WTC11 (cell line): ENCODE measurements around the gene NBEA. TPM values are rescaled to one million over a fixed set of nuclear protein-coding genes. Genes with fewer than 3 reads are reported as not detected.

Experiments
- ATAC-seq: fragments of 200-7000 bp; cut with Tn5 transposase; 2 replicates; pipeline ENCODE4 v1.10.0; 2021; ENCODE audit warnings: mild to moderate bottlenecking, moderate library complexity
- CTCF ChIA-PET: fragments of 300-600 bp; sonication (Branson Sonifier 250); formaldehyde crosslinking; loops from one replicate; lab custom pipeline; 2021; ENCODE audit warnings: antibody characterized with exemption; lab: Charles Lee
- POLR2A ChIA-PET: fragments of 350-600 bp; sonication (Branson Sonifier 250); formaldehyde crosslinking; loops from one replicate; lab custom pipeline; 2021; ENCODE audit warnings: antibody characterized with exemption; lab: Charles Lee
- DNase-seq: peaks from one replicate; pipeline ENCODE4 v3.0.0; 2021; ENCODE audit warnings: low spot score
- H3K27ac Mint-ChIP-seq: 2 replicates; pipeline ENCODE4 v1.8.0; 2021; ENCODE audit warnings: mixed read lengths
- H3K27me3 Mint-ChIP-seq: 2 replicates; pipeline ENCODE4 v1.8.0; 2021; ENCODE audit warnings: low read depth, mild to moderate bottlenecking, moderate library complexity, mixed read lengths
- H3K36me3 Mint-ChIP-seq: 2 replicates; pipeline ENCODE4 v1.8.0; 2021; ENCODE audit warnings: mixed read lengths
- H3K4me1 Mint-ChIP-seq: 2 replicates; pipeline ENCODE4 v1.8.0; 2022; ENCODE audit warnings: mixed read lengths
- H3K4me3 Mint-ChIP-seq: 2 replicates; pipeline ENCODE4 v1.8.0; 2021; ENCODE audit warnings: mild to moderate bottlenecking, moderate library complexity, mixed read lengths
- H3K9me3 Mint-ChIP-seq: 2 replicates; pipeline ENCODE4 v1.8.0; 2021; ENCODE audit warnings: mixed read lengths
- FOXJ3 ChIP-seq: sonication (generic); formaldehyde crosslinking; IDR thresholded peaks from 2 replicates; pipeline ENCODE4 v1.9.0; 2021; ENCODE audit warnings: missing genetic modification reagents, mild to moderate bottlenecking, borderline replicate concordance
- GABPB1 ChIP-seq: sonication (generic); formaldehyde crosslinking; IDR thresholded peaks from 2 replicates; pipeline ENCODE4 v1.8.1; 2023; ENCODE audit warnings: mild to moderate bottlenecking, missing genetic modification reagents
- GRHL2 ChIP-seq: fragments of 250-450 bp; sonication (Bioruptor Pico); IDR thresholded peaks from 2 replicates; pipeline ENCODE4 v1.8.0; 2022; ENCODE audit warnings: mild to moderate bottlenecking, moderate library complexity; ENCODE audit not compliant: insufficient replicate concordance, severe bottlenecking
- GTF2I ChIP-seq: fragments of 250-450 bp; sonication (Bioruptor Pico); conservative IDR thresholded peaks from 2 replicates; pipeline ENCODE4 v1.4.0; 2021; ENCODE audit warnings: mild to moderate bottlenecking
- SOX15 ChIP-seq: fragments of 250-450 bp; sonication (Bioruptor Pico); IDR thresholded peaks from 2 replicates; pipeline ENCODE4 v1.9.0; 2021; ENCODE audit warnings: mild to moderate bottlenecking
- ZNF219 ChIP-seq: sonication (generic); formaldehyde crosslinking; IDR thresholded peaks from 2 replicates; pipeline ENCODE4 v1.8.0; 2023; ENCODE audit warnings: missing genetic modification reagents, mild to moderate bottlenecking, borderline replicate concordance
- ZNF396 ChIP-seq: fragments of 250-450 bp; sonication (Bioruptor Pico); IDR thresholded peaks from 2 replicates; pipeline ENCODE4 v1.8.0; 2021; ENCODE audit warnings: mild to moderate bottlenecking, moderate library complexity, borderline replicate concordance
- total RNA-seq: library from RNA; stranded (reverse); gene quantifications from 3 replicates; pipeline ENCODE4 v1.2.3, GENCODE V29; 2021
- TF ChIP-seq, protein P1 (sequence below): sonication (generic); formaldehyde crosslinking; IDR thresholded peaks from 2 replicates; pipeline ENCODE4 v1.8.1; 2023; ENCODE audit warnings: mild to moderate bottlenecking, missing genetic modification reagents
- TF ChIP-seq, protein P2 (sequence below): sonication (generic); formaldehyde crosslinking; IDR thresholded peaks from 2 replicates; pipeline ENCODE4 v1.8.1; 2022; ENCODE audit warnings: mild to moderate bottlenecking, moderate library complexity, missing genetic modification reagents
- TF ChIP-seq, protein P3 (sequence below): sonication (generic); formaldehyde crosslinking; IDR thresholded peaks from 2 replicates; pipeline ENCODE4 v1.8.0; 2022; ENCODE audit warnings: mild to moderate bottlenecking, missing genetic modification reagents
- TF ChIP-seq, protein P4 (sequence below): fragments of 250-450 bp; sonication (Bioruptor Pico); IDR thresholded peaks from 2 replicates; pipeline ENCODE4 v1.9.0; 2021; ENCODE audit warnings: mild to moderate bottlenecking, borderline replicate concordance
- TF ChIP-seq, protein P5 (sequence below): fragments of 250-450 bp; sonication (Bioruptor Pico); conservative IDR thresholded peaks from 2 replicates; pipeline ENCODE4 v1.9.0; 2021; ENCODE audit warnings: mild to moderate bottlenecking
- TF ChIP-seq, protein P6 (sequence below): sonication (generic); formaldehyde crosslinking; IDR thresholded peaks from 2 replicates; pipeline ENCODE4 v1.8.0; 2022; ENCODE audit warnings: mild to moderate bottlenecking, missing genetic modification reagents
- TF ChIP-seq, protein P7 (sequence below): sonication (generic); formaldehyde crosslinking; IDR thresholded peaks from 2 replicates; pipeline ENCODE4 v1.8.0; 2023; ENCODE audit warnings: missing genetic modification reagents, mild to moderate bottlenecking, borderline replicate concordance

Gene NBEA
- total RNA-seq, 1 experiment from 2014 or later = 20.9 TPM

DNA sequence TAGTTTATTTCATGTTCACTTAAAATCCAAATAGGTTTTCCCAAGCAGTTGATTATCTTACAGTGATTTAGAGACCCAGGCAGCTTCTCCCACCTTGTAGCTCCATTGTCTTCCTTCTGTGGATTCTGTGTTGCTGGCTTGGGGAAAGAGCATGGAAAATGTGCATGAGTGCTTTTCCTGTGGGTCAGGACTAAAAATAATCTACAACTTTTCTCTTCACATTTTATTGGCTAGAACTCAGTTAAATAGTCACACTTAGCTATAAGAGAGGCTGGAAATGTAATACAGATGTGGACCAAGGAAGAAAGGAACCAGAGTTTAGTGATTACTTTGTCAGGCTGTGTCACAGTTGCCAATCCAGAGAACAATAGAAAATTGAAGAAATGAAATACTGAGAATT, 198.8 kb downstream of the NBEA start:
- DNase-seq (no peak), ATAC-seq (no peak)
- H3K27me3 Mint-ChIP-seq = no peaks in the 10 kb centered on the region
- peaks cover 15% of the 10 kb centered on the region for H3K36me3 Mint-ChIP-seq
- TF ChIP-seq, protein P1, sequence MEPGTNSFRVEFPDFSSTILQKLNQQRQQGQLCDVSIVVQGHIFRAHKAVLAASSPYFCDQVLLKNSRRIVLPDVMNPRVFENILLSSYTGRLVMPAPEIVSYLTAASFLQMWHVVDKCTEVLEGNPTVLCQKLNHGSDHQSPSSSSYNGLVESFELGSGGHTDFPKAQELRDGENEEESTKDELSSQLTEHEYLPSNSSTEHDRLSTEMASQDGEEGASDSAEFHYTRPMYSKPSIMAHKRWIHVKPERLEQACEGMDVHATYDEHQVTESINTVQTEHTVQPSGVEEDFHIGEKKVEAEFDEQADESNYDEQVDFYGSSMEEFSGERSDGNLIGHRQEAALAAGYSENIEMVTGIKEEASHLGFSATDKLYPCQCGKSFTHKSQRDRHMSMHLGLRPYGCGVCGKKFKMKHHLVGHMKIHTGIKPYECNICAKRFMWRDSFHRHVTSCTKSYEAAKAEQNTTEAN (CRISPR knock-in tag) = no peak
- TF ChIP-seq GRHL2 (CRISPR knock-in tag) (no peak), GTF2I (CRISPR knock-in tag) (no peak)
- TF ChIP-seq, protein P2, sequence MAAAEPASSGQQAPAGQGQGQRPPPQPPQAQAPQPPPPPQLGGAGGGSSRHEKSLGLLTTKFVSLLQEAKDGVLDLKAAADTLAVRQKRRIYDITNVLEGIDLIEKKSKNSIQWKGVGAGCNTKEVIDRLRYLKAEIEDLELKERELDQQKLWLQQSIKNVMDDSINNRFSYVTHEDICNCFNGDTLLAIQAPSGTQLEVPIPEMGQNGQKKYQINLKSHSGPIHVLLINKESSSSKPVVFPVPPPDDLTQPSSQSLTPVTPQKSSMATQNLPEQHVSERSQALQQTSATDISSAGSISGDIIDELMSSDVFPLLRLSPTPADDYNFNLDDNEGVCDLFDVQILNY = no peak
- TF ChIP-seq, protein P3, sequence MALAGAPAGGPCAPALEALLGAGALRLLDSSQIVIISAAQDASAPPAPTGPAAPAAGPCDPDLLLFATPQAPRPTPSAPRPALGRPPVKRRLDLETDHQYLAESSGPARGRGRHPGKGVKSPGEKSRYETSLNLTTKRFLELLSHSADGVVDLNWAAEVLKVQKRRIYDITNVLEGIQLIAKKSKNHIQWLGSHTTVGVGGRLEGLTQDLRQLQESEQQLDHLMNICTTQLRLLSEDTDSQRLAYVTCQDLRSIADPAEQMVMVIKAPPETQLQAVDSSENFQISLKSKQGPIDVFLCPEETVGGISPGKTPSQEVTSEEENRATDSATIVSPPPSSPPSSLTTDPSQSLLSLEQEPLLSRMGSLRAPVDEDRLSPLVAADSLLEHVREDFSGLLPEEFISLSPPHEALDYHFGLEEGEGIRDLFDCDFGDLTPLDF (CRISPR knock-in tag) = no peak
- POLR2A ChIA-PET = no interaction called here
- no peak overlapping the region for H3K4me3 Mint-ChIP-seq
- H3K9me3 Mint-ChIP-seq = peaks cover 8% of the 10 kb centered on the region
- no peaks in the 10 kb centered on the region for H3K4me1 Mint-ChIP-seq
- peak overlapping the region; percentile 36 for H3K27ac Mint-ChIP-seq
- CTCF ChIA-PET = interaction anchor here (1.4 kb wide), 1 partner anchor 1064 kb away, joined by 3 read pairs; no protein-coding TSS in a partner anchor

DNA sequence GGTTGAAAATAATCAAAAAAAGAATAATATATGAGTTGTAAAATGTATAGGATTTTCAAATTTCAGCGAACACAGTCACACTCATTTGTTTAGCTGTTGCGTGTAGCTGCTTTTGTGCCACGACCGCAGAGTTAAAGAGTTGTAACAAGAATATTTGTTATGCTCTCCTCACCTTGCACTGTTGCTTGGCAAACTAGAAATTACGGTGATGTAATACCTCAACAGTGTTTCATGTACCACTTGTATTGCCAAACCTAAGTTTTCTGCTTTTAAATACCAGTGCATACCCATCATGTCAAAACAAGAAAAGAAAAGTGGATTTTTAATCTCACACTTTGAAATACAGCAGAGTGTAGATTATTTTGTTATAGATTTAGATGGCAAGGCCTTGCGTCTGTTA, 201.1 kb downstream of the NBEA start:
- TF ChIP-seq GABPB1 (CRISPR knock-in tag) (0 out of 2 replicates have a peak, but pooled peaks have one; percentile 45), ZNF219 (CRISPR knock-in tag) (no peak), SOX15 (CRISPR knock-in tag) (no peak)
- TF ChIP-seq, protein P4, sequence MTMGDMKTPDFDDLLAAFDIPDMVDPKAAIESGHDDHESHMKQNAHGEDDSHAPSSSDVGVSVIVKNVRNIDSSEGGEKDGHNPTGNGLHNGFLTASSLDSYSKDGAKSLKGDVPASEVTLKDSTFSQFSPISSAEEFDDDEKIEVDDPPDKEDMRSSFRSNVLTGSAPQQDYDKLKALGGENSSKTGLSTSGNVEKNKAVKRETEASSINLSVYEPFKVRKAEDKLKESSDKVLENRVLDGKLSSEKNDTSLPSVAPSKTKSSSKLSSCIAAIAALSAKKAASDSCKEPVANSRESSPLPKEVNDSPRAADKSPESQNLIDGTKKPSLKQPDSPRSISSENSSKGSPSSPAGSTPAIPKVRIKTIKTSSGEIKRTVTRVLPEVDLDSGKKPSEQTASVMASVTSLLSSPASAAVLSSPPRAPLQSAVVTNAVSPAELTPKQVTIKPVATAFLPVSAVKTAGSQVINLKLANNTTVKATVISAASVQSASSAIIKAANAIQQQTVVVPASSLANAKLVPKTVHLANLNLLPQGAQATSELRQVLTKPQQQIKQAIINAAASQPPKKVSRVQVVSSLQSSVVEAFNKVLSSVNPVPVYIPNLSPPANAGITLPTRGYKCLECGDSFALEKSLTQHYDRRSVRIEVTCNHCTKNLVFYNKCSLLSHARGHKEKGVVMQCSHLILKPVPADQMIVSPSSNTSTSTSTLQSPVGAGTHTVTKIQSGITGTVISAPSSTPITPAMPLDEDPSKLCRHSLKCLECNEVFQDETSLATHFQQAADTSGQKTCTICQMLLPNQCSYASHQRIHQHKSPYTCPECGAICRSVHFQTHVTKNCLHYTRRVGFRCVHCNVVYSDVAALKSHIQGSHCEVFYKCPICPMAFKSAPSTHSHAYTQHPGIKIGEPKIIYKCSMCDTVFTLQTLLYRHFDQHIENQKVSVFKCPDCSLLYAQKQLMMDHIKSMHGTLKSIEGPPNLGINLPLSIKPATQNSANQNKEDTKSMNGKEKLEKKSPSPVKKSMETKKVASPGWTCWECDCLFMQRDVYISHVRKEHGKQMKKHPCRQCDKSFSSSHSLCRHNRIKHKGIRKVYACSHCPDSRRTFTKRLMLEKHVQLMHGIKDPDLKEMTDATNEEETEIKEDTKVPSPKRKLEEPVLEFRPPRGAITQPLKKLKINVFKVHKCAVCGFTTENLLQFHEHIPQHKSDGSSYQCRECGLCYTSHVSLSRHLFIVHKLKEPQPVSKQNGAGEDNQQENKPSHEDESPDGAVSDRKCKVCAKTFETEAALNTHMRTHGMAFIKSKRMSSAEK (CRISPR knock-in tag) = no peak
- TF ChIP-seq, protein P5, sequence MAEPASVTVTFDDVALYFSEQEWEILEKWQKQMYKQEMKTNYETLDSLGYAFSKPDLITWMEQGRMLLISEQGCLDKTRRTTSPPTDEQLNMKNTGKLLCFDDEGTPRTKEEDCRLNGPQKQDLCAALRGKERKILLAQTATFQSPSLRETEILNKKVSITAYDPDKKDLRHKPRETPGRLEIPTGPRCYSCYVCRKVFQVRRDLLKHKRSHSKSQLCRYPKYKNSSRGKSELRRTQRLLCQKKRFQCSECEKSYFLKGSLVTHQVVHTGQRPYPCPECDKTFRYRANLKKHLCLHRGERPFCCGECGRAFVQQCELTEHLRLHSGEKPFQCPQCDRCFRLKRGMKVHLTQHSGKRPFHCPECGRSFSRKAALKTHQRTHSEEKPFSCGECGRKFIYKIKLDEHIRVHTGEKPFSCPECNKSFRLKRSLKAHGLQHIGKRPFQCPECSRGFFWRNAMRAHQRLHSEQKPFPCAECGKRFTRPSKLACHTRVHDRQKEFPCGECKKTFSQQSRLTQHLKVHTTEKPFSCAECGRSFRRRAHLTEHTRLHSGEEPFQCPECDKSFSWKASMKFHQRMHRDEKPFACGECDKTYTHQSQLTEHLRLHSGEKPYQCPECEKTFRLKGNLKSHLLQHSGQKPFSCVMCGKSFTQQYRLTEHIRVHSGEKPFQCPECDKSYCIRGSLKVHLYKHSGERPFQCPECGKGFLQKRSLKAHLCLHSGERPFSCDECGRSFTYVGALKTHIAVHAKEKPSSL = no peak
- Mint-ChIP-seq H3K9me3 (peaks cover 15% of the 10 kb centered on the region), H3K4me3 (no peak overlapping the region), H3K36me3 (peaks cover 30% of the 10 kb centered on the region), H3K27ac (no peak overlapping the region), H3K4me1 (no peaks in the 10 kb centered on the region), H3K27me3 (no peaks in the 10 kb centered on the region)
- no peak for ATAC-seq
- no peak for DNase-seq
- CTCF ChIA-PET = no interaction called here
- POLR2A ChIA-PET = no interaction called here

DNA sequence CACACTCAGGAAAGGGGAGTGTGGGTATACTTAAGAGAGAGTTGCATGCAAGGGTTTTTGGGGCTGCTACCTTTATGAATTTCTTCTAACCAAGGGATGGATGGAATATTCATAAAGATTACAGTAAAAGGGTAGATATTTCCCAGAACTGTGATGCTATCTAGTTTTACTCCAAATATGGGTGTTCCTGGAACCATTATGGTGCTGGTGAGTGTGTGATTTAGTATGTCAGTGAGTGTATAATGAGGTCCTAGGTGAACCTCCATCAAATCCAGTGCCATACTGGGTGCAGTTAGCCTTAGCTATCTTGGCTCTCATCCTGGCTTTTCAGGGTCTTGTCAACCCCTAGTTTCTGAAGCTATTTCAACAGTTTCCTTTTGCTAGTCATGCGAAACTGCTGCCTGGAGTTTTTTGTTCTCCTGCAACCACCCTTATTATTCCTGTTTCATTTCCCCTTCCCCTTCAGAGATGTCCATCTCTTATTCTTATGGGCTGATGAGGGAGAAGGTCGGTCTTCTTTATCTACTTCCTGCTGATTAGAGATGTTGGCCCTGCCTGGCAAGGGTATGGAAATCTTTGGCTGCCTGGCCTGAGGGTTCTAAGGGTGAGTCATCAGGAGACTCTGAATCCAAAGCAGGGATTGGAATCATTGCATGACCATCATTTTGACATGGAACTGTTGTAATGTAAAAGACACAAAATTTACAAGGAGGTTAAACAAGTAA, 202.3 kb downstream of the NBEA start:
- Mint-ChIP-seq H3K36me3 (peaks cover 30% of the 10 kb centered on the region), H3K9me3 (peaks cover 15% of the 10 kb centered on the region), H3K27me3 (no peaks in the 10 kb centered on the region), H3K4me3 (no peak overlapping the region), H3K4me1 (no peaks in the 10 kb centered on the region), H3K27ac (no peak overlapping the region)
- ChIA-PET CTCF (no interaction called here), POLR2A (no interaction called here)
- DNase-seq (no peak), ATAC-seq (no peak)
- TF ChIP-seq, protein P6, sequence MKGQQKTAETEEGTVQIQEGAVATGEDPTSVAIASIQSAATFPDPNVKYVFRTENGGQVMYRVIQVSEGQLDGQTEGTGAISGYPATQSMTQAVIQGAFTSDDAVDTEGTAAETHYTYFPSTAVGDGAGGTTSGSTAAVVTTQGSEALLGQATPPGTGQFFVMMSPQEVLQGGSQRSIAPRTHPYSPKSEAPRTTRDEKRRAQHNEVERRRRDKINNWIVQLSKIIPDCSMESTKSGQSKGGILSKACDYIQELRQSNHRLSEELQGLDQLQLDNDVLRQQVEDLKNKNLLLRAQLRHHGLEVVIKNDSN (CRISPR knock-in tag) = no peak
- TF ChIP-seq FOXJ3 (CRISPR knock-in tag) (no peak), ZNF396 (CRISPR knock-in tag) (no peak)
- TF ChIP-seq, protein P7, sequence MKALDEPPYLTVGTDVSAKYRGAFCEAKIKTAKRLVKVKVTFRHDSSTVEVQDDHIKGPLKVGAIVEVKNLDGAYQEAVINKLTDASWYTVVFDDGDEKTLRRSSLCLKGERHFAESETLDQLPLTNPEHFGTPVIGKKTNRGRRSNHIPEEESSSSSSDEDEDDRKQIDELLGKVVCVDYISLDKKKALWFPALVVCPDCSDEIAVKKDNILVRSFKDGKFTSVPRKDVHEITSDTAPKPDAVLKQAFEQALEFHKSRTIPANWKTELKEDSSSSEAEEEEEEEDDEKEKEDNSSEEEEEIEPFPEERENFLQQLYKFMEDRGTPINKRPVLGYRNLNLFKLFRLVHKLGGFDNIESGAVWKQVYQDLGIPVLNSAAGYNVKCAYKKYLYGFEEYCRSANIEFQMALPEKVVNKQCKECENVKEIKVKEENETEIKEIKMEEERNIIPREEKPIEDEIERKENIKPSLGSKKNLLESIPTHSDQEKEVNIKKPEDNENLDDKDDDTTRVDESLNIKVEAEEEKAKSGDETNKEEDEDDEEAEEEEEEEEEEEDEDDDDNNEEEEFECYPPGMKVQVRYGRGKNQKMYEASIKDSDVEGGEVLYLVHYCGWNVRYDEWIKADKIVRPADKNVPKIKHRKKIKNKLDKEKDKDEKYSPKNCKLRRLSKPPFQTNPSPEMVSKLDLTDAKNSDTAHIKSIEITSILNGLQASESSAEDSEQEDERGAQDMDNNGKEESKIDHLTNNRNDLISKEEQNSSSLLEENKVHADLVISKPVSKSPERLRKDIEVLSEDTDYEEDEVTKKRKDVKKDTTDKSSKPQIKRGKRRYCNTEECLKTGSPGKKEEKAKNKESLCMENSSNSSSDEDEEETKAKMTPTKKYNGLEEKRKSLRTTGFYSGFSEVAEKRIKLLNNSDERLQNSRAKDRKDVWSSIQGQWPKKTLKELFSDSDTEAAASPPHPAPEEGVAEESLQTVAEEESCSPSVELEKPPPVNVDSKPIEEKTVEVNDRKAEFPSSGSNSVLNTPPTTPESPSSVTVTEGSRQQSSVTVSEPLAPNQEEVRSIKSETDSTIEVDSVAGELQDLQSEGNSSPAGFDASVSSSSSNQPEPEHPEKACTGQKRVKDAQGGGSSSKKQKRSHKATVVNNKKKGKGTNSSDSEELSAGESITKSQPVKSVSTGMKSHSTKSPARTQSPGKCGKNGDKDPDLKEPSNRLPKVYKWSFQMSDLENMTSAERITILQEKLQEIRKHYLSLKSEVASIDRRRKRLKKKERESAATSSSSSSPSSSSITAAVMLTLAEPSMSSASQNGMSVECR (CRISPR knock-in tag) = no peak
